Renal pelvis (tissue), 12 donors: ENCODE measurements around the gene GMPR2. TPM values are rescaled to one million over a fixed set of nuclear protein-coding genes. Genes with fewer than 3 reads are reported as not detected.

Experiments
- DNase-seq: peaks from one replicate; pipeline ENCODE4 v3.0.0-alpha.2; 2013
- long read RNA-seq, 16 experiments: transcript quantifications; one replicate each; lab custom pipeline, GENCODE V29; 2026
- polyA plus RNA-seq, 3 donors: library from polyadenylated mRNA; unstranded; fragments of 120-200 nt; gene quantifications; one replicate each; pipeline ENCODE4 v1.2.1, GENCODE V29; 2013; ENCODE audit not compliant: insufficient read length in 3 of 3

Gene GMPR2
- polyA plus RNA-seq: 100 to 1,000 TPM; 120 to 132 (median 123) TPM
- long read RNA-seq, donor 1, transcript GMPR2-204 (9 exons, 1,864 nt): minor isoform, 7 of 92 reads
- long read RNA-seq, donor 1, transcript GMPR2-207 (2 exons, 469 nt): major isoform, 30 of 92 reads
- long read RNA-seq, donor 1, transcript GMPR2-202 (10 exons, 1,972 nt): minor isoform, 5 of 92 reads
- long read RNA-seq, donor 1, transcript GMPR2-203 (10 exons, 1,652 nt): minor isoform, 8 of 92 reads
- long read RNA-seq, donor 1, partial matches to known transcripts: 35 of 92 reads
- long read RNA-seq, donor 1, other reads (novel, unspliced or antisense): 0 of 92 reads
- long read RNA-seq, donor 2, transcript GMPR2-202 (10 exons, 1,972 nt): minor isoform, 6 of 98 reads
- long read RNA-seq, donor 2, transcript GMPR2-207 (2 exons, 469 nt): major isoform, 50 of 98 reads
- long read RNA-seq, donor 2, transcript GMPR2-203 (10 exons, 1,652 nt): minor isoform, 20 of 98 reads
- long read RNA-seq, donor 2, transcript GMPR2-223 (10 exons, 1,893 nt): minor isoform, 7 of 98 reads
- long read RNA-seq, donor 2, partial matches to known transcripts: 7 of 98 reads
- long read RNA-seq, donor 2, other reads (novel, unspliced or antisense): 0 of 98 reads
- long read RNA-seq, donor 3, transcript GMPR2-204 (9 exons, 1,864 nt): minor isoform, 9 of 87 reads
- long read RNA-seq, donor 3, transcript GMPR2-207 (2 exons, 469 nt): major isoform, 38 of 87 reads
- long read RNA-seq, donor 3, transcript GMPR2-223 (10 exons, 1,893 nt): minor isoform, 6 of 87 reads
- long read RNA-seq, donor 3, transcript GMPR2-203 (10 exons, 1,652 nt): minor isoform, 12 of 87 reads
- long read RNA-seq, donor 3, partial matches to known transcripts: 16 of 87 reads
- long read RNA-seq, donor 3, other reads (novel, unspliced or antisense): 0 of 87 reads
- long read RNA-seq, donor 4, transcript GMPR2-203 (10 exons, 1,652 nt): minor isoform, 19 of 166 reads
- long read RNA-seq, donor 4, transcript GMPR2-207 (2 exons, 469 nt): major isoform, 63 of 166 reads
- long read RNA-seq, donor 4, partial matches to known transcripts: 75 of 166 reads
- long read RNA-seq, donor 4, other reads (novel, unspliced or antisense): 0 of 166 reads
- long read RNA-seq, donor 5, transcript GMPR2-207 (2 exons, 469 nt): major isoform, 12 of 42 reads
- long read RNA-seq, donor 5, transcript GMPR2-204 (9 exons, 1,864 nt): minor isoform, 9 of 42 reads
- long read RNA-seq, donor 5, partial matches to known transcripts: 9 of 42 reads
- long read RNA-seq, donor 5, other reads (novel, unspliced or antisense): 0 of 42 reads
- long read RNA-seq, donor 6, transcript GMPR2-207 (2 exons, 469 nt): major isoform, 24 of 110 reads
- long read RNA-seq, donor 6, partial matches to known transcripts: 63 of 110 reads
- long read RNA-seq, donor 6, other reads (novel, unspliced or antisense): 15 of 110 reads
- long read RNA-seq, donor 7, transcript GMPR2-203 (10 exons, 1,652 nt): minor isoform, 16 of 50 reads
- long read RNA-seq, donor 7, transcript GMPR2-207 (2 exons, 469 nt): major isoform, 19 of 50 reads
- long read RNA-seq, donor 7, partial matches to known transcripts: 6 of 50 reads
- long read RNA-seq, donor 7, other reads (novel, unspliced or antisense): 0 of 50 reads
- long read RNA-seq, donor 8, transcript GMPR2-207 (2 exons, 469 nt): major isoform, 14 of 22 reads
- long read RNA-seq, donor 8, partial matches to known transcripts: 0 of 22 reads
- long read RNA-seq, donor 8, other reads (novel, unspliced or antisense): 0 of 22 reads
- long read RNA-seq, donor 9, transcript GMPR2-207 (2 exons, 469 nt): major isoform, 46 of 70 reads
- long read RNA-seq, donor 9, transcript GMPR2-203 (10 exons, 1,652 nt): minor isoform, 9 of 70 reads
- long read RNA-seq, donor 9, partial matches to known transcripts: 6 of 70 reads
- long read RNA-seq, donor 9, other reads (novel, unspliced or antisense): 0 of 70 reads
- long read RNA-seq, donor 10, transcript GMPR2-203 (10 exons, 1,652 nt): minor isoform, 10 of 70 reads
- long read RNA-seq, donor 10, transcript GMPR2-207 (2 exons, 469 nt): major isoform, 44 of 70 reads
- long read RNA-seq, donor 10, partial matches to known transcripts: 9 of 70 reads
- long read RNA-seq, donor 10, other reads (novel, unspliced or antisense): 0 of 70 reads
- long read RNA-seq, donor 11, transcript GMPR2-207 (2 exons, 469 nt): major isoform, 8 of 21 reads
- long read RNA-seq, donor 11, transcript GMPR2-203 (10 exons, 1,652 nt): minor isoform, 7 of 21 reads
- long read RNA-seq, donor 11, partial matches to known transcripts: 0 of 21 reads
- long read RNA-seq, donor 11, other reads (novel, unspliced or antisense): 0 of 21 reads
- long read RNA-seq, donor 12, transcript GMPR2-207 (2 exons, 469 nt): major isoform, 39 of 78 reads
- long read RNA-seq, donor 12, transcript GMPR2-204 (9 exons, 1,864 nt): minor isoform, 9 of 78 reads
- long read RNA-seq, donor 12, transcript GMPR2-223 (10 exons, 1,893 nt): minor isoform, 8 of 78 reads
- long read RNA-seq, donor 12, transcript GMPR2-203 (10 exons, 1,652 nt): minor isoform, 10 of 78 reads
- long read RNA-seq, donor 12, partial matches to known transcripts: 9 of 78 reads
- long read RNA-seq, donor 12, other reads (novel, unspliced or antisense): 0 of 78 reads
- long read RNA-seq, donor 13, transcript GMPR2-207 (2 exons, 469 nt): major isoform, 15 of 32 reads
- long read RNA-seq, donor 13, transcript GMPR2-203 (10 exons, 1,652 nt): minor isoform, 5 of 32 reads
- long read RNA-seq, donor 13, partial matches to known transcripts: 5 of 32 reads
- long read RNA-seq, donor 13, other reads (novel, unspliced or antisense): 0 of 32 reads
- long read RNA-seq, donor 14: 0 reads
- long read RNA-seq, donor 15: 0 reads
- long read RNA-seq, donor 16, transcript GMPR2-223 (10 exons, 1,893 nt): minor isoform, 5 of 131 reads
- long read RNA-seq, donor 16, transcript GMPR2-203 (10 exons, 1,652 nt): minor isoform, 11 of 131 reads
- long read RNA-seq, donor 16, transcript GMPR2-207 (2 exons, 469 nt): major isoform, 78 of 131 reads
- long read RNA-seq, donor 16, transcript GMPR2-204 (9 exons, 1,864 nt): minor isoform, 10 of 131 reads
- long read RNA-seq, donor 16, partial matches to known transcripts: 20 of 131 reads
- long read RNA-seq, donor 16, other reads (novel, unspliced or antisense): 0 of 131 reads

DNA sequence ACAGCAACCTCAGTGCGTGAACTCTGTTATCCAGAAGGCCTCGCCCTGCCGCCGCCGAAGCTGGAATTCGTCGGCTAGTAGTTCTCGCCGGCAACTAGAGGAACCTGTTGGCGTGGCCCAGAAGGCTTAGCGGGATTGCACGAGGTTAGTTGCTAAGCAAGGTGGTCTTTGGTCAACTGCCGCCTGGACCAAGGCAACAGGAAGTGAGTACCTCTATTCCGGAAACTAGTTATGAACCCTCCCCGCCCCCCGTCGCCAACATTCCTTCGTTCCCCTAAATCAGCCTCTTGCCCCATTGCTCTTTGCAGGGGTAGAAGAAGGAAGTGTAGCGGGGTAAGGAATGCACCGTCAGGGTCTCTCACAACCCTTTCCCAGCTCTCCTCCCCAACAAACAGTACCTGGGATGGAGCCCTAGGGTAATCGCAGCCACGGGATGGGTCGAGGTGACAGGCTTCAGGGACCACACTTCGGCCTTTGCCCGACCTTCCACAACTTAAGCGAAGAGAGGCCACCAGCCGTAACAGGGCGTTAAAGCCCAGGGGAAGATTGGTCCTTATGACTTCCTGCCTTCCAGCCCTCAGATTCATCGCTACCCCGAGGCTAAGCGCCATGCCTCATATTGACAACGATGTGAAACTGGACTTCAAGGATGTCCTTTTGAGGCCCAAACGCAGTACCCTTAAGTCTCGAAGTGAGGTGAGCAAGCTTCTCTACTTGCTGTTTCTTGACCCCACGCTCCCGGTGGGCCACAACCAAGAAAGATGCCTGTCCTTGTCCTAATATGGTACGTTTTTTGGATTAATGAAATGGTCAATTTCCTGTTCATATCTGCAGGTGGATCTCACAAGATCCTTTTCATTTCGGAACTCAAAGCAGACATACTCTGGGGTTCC lies at the start of gene GMPR2:
GMPR2 (plus strand) TSS at position 285 of the 893 bp plus-strand sequence; CDS start at position 610, 325 bp downstream.
- DNase-seq: no peak

DNA sequence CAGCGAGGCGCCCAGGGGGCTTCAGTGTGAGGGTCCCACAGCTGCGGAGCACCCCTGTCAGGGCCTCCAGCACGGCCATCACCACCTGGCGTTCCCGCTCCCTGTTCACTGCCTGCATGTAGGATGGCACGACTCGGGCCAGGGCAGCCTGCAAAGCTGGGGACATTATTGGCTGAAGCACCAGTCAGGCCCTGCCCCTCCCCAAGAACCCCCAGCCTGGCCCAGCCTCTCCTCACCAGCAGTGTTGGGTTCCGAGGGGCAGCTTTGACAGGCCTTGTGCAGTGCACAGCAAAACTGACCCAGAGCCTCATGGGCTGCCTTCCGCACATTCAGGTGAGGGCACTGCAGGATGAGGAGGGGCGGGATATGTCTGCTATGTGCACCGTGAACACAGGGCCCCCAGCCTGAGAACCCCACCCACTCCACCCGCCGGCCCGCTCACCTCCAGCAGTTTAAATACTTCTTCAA lies 49.7 kb upstream of the GMPR2 start:
- DNase-seq: no peak

DNA sequence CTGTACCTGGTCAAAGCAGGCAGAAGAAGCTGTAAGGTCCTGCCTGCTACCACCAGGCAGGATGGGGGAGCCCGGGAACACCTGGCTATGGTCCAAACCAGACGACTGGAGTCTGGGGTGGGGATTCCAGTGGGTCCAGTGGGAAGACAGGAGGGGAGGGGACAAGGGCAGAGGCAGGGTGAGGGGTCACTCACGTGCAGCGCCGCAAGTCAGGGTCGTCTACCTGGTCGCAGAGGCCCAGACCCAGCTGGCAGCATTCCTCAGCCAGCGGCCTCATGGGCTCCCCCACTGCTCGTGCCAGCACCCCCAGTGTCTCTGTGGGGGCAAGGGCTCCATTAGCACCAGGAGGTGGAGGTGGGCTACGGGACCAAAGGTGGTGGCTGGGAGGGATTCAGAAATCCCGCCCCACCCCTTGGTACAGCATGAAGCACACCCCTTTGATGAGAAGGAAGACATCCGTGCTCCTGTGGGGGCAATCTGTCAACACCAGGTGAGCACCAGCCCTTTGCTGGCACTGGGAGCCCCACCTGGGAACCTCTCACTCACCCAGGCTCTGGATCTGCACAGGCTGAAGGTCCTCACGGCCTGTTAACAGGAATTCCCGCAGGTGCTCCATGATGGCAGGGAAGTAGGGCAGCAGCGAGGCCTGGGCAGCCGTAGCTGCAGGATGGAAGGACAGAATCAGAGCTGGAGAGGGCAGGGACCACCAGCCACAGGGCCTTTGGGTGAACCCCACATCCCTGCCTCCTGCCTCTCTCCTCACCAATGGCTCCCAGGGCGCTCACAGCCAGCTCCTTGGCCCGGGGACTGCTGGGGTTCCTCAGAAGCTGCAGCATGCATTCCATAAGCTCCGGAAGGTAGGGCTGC lies 48.4 kb upstream of the GMPR2 start:
- DNase-seq: no peak

DNA sequence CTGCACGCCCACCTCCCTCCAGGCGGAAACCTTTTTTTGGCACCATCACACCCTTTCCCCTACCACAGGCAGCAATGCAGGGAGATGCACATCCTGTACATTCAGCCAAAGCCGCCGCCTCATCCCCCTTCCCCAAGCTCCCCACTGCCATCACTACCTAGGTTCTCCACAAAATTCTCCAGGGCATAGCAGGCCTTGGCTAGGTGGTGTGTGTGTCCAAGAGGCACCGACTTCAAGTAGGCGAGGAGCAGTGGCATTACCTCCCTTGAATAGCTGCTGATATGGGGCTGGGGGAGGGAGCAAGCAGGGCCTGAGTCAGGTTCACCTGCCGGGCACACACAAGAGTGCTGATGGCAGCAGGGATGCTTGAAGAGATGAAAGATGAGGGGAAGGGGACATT lies 47.7 kb upstream of the GMPR2 start:
- no peak for DNase-seq

DNA sequence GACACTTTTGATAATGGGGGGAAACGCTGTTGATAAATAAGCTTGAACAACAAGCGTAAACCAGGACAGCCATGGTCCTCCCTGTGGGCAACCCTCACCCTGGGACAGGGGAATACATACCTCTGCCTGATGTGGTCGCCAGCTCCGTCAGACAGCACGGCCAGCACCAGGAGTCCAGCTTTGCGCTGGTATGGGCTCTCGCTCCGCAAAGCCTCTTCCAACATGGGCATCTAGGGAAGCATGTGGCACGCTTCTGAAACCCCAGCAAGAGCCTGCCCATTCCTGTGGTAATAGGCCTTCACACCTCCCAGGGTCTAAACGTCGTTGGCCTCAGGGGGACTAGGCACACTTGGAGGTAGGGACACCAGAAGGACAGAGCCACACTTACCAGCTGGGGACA lies 47.0 kb upstream of the GMPR2 start:
- no peak for DNase-seq

DNA sequence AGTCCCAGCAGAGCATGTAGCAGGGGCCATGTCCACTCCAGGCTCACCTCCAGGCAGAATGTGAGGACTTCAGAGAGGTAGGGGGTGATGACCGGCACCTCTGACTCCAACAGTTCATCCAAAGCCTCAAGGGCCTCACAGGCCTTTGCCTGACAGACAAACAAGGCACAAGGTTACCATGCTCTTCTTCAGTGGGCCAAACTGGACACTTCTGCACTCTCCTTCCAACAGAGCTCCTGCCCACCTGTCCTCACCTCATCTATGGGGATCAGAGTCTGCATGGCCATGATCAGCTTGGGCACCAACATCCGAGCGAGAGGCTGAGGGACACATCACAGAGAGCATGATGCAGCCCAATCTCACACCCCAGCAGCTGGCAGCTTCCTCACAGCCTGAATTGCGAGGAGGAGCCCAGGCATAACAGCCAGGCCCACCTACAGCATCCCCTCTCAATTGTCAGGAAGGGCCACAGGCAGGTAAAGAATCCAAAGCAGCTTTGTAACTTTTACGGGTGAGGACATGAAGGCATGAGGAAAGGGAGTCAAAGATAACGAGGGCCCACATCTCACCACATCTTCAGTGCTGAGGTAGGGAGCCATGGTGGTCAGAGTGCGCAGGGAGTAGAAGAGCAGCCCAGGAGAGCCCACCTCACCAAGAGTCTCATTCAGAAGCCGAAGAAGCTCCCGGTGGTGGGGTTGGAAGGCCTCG lies 45.7 kb upstream of the GMPR2 start:
- no peak for DNase-seq

DNA sequence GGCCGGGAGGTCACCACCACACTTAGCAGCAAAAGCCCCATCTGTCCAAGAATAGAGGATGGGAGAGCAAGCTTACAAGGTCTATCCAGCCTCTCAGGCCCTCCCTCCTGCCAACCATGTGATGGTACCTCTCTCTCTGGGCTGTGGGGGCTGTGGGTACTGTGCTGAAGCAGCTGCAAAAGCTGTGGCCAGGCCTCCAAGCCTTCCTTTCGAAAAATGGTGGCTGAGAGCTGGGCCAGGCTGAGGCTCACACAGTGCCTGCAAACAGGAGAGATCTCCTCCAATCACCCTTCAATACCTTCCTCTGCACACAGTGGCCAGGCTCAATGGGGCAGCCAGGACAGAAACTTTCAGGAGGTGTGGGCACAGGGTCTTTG lies 45.2 kb upstream of the GMPR2 start:
- DNase-seq: no peak

DNA sequence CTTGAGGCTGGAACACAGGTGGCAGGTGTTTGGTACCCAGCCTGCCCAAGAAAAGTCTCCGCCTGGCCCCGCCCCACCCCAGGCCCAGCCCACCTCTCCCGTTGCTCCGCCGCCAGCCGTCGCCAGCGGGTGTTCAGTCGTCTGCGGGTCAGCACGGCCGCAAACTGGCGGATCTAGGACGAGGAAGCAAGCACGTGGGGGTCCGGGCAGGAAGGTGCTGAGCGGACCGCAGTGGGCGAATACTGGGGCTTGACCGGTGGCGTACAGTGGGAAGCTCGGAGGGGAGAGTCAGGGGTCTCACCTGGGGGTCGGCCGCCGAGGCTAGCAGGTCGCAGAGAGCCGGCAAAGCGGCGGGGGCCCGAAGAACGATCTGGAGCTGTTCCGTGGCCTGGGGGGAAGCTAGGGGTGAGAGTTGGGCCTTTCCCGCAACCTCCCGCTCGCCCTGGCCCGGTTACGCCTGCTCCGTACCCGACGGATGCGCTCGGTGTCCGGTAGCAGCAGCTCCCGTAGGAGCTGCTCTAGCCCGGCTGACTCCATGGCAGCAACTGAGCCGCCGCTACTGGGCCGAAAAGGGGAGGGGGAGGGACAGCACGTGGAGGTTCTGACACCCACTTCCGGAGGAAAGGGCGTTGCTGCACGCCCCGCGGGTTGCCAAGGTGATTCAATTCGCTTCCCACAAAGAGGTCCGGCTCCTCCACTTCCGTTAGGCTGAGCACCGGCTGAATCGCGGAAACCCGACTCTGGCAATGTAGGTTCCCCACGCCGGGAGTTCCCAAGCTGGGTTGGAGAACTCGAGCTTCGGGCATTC lies 44.3 kb upstream of the GMPR2 start, which contains the start of gene IPO4:
IPO4 (minus strand) TSS at position 566 of the 808 bp plus-strand sequence; CDS start at position 537, 29 bp downstream.
- peak; percentile 97 for DNase-seq

DNA sequence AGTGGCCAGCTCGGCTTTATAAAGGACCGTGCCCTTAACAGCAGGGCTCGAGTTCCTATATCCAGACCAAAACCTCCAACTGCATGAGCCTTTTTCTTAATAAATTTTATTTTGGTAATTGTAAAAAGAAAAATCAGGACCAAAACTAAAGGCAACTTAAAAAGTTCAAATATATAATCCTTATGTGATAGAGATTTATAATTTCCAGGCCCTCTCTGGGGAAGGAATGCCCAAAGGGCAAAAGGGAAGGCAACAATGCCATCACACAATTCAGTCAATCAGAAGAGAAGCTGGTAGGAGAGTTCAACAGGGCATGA lies 43.7 kb upstream of the GMPR2 start:
- no peak for DNase-seq

DNA sequence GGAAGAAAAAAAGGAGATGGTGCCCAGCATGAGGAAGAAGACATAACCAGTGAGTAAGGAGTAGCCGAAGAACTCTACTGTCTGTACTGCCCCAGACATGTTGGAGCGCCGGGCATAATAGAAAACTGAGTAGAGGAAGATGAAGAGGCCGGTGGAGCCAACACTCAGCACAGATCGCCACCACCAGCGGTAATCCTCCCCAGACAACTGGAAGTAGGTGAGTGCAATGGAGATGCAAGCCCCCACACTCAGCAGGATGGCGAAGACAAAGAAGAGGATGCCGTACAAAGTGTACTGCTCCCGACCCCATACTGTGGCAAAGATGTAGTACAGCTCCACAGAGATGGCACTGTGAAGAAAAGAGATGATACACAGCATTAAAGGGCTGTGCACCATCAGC lies 43.3 kb upstream of the GMPR2 start:
- no peak for DNase-seq

DNA sequence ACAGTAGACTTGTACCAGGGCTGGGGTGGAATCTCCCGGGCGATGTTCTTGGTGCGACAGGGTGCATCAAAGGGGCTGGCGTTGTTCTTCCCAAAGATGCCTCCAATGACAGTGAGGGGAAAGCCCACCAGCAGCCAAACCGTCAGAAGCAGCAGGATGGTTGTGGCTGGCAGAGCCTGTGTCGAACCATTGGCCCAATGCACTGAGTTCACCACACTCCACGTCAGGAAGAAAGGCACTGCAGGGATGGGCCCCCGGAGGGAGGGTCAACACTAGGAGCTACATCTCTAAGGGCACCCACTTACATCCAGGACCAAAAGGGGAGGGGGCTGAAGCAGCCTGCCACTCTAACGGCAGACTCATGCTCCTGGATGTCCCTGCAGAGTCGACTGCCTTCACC lies 42.3 kb upstream of the GMPR2 start:
- DNase-seq: no peak

DNA sequence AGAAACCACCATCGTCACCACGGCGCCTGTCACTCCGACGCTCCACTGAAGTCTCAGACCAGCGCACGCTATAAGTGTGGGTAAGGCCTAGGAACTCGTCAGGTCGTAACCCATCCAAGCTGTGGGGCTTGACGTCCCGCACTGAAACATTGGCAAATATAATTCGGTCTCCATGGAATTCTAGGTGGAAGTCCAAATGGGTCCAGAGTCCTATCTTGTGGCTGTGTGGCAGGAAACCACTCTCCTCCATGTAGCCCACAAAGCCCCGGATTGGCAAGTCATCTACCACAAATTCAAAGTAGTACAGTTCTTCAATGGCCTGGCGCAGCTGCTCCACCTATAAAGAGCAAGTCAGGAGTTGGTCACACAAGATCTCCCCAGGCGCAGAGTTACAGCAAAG lies 39.8 kb upstream of the GMPR2 start:
- DNase-seq: no peak

DNA sequence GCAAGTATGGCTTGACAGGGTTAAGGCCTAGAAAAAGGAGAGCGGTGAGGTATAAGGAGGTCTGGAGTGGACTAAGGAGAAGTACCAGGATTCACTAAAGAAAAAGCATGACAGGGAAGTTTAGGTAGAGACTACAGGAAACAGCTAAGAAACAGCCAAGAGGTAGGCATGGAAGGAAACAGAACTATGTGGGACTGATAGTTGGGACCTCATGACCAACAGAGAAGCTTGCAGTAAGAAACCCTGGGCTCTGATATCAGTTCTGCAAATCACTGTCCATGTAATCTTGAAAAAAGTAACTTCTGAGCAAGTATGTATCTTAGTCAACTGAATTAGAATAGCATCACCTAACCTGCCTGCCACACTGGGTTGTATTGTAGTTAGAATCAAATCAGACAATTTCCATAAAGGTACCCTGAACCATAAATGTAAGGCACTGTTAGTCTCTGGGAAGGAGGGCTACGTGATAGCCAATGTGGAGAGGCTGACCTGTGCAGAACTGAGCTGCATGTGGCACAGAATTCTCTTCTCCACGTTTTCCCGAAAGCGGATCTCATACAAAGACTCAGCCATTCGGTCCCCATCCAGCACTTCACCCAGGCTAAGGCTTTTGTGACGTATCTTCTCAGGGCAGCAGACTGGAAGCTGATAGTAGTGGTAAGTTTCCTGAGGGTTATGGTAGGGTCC lies 38.4 kb upstream of the GMPR2 start:
- no peak for DNase-seq

DNA sequence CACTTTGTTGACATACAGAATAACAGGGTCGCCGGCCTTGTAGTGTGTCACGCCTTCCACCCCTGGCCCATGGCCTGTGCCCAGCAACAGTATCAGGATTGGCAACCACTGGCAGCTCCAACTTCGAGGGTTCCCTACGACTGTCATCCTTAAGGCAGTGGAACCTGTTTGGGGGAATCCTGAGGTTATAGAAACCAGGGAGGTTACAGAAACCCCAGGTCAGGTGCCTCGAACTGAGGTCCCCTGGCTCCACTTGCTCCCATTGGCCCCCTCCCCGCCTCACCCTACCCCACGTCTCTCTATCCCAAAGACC lies 37.9 kb upstream of the GMPR2 start:
- no peak for DNase-seq
